K562 (cell line): ENCODE measurements around the gene JUNB. TPM values are rescaled to one million over a fixed set of nuclear protein-coding genes. Genes with fewer than 3 reads are reported as not detected.

Experiments used
- ASH1L ChIP-seq: fragments of 450-650 bp; IDR thresholded peaks from 2 replicates; pipeline ENCODE4 v1.6.1; 2018; ENCODE audit warnings: borderline replicate concordance, mild to moderate bottlenecking, low read depth; ENCODE audit not compliant: partially characterized antibody
- ATF2 ChIP-seq: sonication (generic); formaldehyde crosslinking; IDR thresholded peaks from 2 replicates; pipeline ENCODE4 v1.8.1; 2022; ENCODE audit warnings: missing genetic modification reagents
- COPS2 ChIP-seq: fragments of 450-650 bp; conservative IDR thresholded peaks from 2 replicates; pipeline ENCODE4 v1.6.1; 2016; ENCODE audit warnings: mild to moderate bottlenecking, moderate library complexity
- HDAC6 ChIP-seq: IDR thresholded peaks from 2 replicates; pipeline ENCODE4 v1.6.1; 2012; ENCODE audit warnings: low read depth, mild to moderate bottlenecking, control low read depth, inconsistent platforms, low read length, moderate library complexity
- HDAC8 ChIP-seq: fragments of 450-650 bp; IDR thresholded peaks from 2 replicates; pipeline ENCODE4 v1.6.1; 2016; ENCODE audit warnings: mild to moderate bottlenecking, missing genetic modification characterization, moderate library complexity, missing compliant biosample characterization
- RBM25 ChIP-seq: fragments of 200-400 bp; formaldehyde crosslinking; IDR thresholded peaks from 2 replicates; pipeline ENCODE4 v1.6.1; 2018; ENCODE audit warnings: low read length, low read depth, moderate library complexity; ENCODE audit not compliant: severe bottlenecking
- RFX1 ChIP-seq: fragments of 450-650 bp; IDR thresholded peaks from 2 replicates; pipeline ENCODE4 v1.6.1; 2016; ENCODE audit warnings: mild to moderate bottlenecking, moderate library complexity
- RFX7 ChIP-seq: fragments of 250-450 bp; sonication (Bioruptor Pico); IDR thresholded peaks from 2 replicates; pipeline ENCODE4 v1.5.1; 2021; ENCODE audit warnings: mild to moderate bottlenecking
- SMARCA5 ChIP-seq: fragments of 450-650 bp; IDR thresholded peaks from 2 replicates; pipeline ENCODE4 v1.6.1; 2016
- SRF ChIP-seq, 2 experiments: fragments of 250-450, 450-650 bp in 1 of 2; sonication (Bioruptor Pico) in 1 of 2; sonication (generic) in 1 of 2; formaldehyde crosslinking; IDR thresholded peaks; 2 replicates each; pipeline versions ENCODE4 v1.5.0 to v1.5.1; 2020 to 2022; ENCODE audit warnings: mild to moderate bottlenecking in 1 of 2, missing genetic modification reagents in 1 of 2
- TCF15 ChIP-seq: fragments of 250-450 bp; sonication (Bioruptor Pico); IDR thresholded peaks from 2 replicates; pipeline ENCODE4 v1.8.0; 2022; ENCODE audit warnings: moderate library complexity, mild to moderate bottlenecking, inconsistent platforms
- ZFPM2 ChIP-seq: fragments of 250-450 bp; sonication (Bioruptor Pico); IDR thresholded peaks from 2 replicates; pipeline ENCODE4 v1.5.1; 2022; ENCODE audit warnings: mild to moderate bottlenecking
- ZNF589 ChIP-seq: fragments of 200-800 bp; sonication (Bioruptor generic); IDR thresholded peaks from 2 replicates; pipeline ENCODE4 v1.6.1; 2016; ENCODE audit warnings: low read depth, missing genetic modification characterization, missing compliant biosample characterization
- polyA plus RNA-seq, 8 experiments: library from polyadenylated mRNA; depleted of rRNA in 4 of 8; stranded (reverse) in 5 of 8; unstranded in 3 of 8; fragments of >200 nt; fragmentation: Nextera tagmentation in 2 of 8; fragmentation: Illumina TruSeq in 1 of 8; extraction: Ambion mirVana in 2 of 8; extraction: Trizol in 1 of 8; gene quantifications; 2 replicates each; pipeline versions ENCODE4 v1.2.1 to v1.2.3, GENCODE V29; 2011 to 2014; ENCODE audit warnings: inconsistent platforms in 1 of 8, missing spikeins in 1 of 8
- total RNA-seq, 7 experiments: library from RNA; depleted of rRNA in 6 of 7; stranded (reverse); fragments of >200 nt in 6 of 7; fragmentation: Illumina TruSeq in 2 of 7; extraction: Trizol in 2 of 7; gene quantifications; 2 replicates each; pipeline versions ENCODE4 v1.2.1 to v1.2.3, GENCODE V29; 2011 to 2021; ENCODE audit warnings: low replicate concordance in 1 of 7
- TF ChIP-seq, protein P1 (sequence below), 2 experiments: fragments of 450-650 bp in 1 of 2; sonication (generic) in 1 of 2; formaldehyde crosslinking in 1 of 2; IDR thresholded peaks in 1 of 2; conservative IDR thresholded peaks in 1 of 2; 2 replicates each; pipeline versions ENCODE4 v1.6.1 to v1.8.1; 2016 to 2023; ENCODE audit warnings: mild to moderate bottlenecking in 2 of 2, moderate library complexity in 2 of 2, inconsistent platforms in 1 of 2, missing genetic modification reagents in 1 of 2
- TF ChIP-seq, protein P2 (sequence below), 2 experiments: fragments of 450-650 bp in 1 of 2; IDR thresholded peaks; 2 replicates each; pipeline ENCODE4 v1.6.1; 2011 to 2017; ENCODE audit warnings: low read depth in 2 of 2, antibody characterized with exemption in 1 of 2, borderline replicate concordance in 1 of 2, low read length in 1 of 2, mild to moderate bottlenecking in 1 of 2, mixed read lengths in 1 of 2; ENCODE audit not compliant: control insufficient read depth in 1 of 2
- TF ChIP-seq, protein P3 (sequence below): fragments of 200-800 bp; sonication (Bioruptor generic); IDR thresholded peaks from 2 replicates; pipeline ENCODE4 v1.6.1; 2017; ENCODE audit warnings: missing genetic modification characterization, missing compliant biosample characterization
- TF ChIP-seq, protein P4 (sequence below): IDR thresholded peaks from 2 replicates; pipeline ENCODE4 v1.6.1; 2011; ENCODE audit not compliant: insufficient read length; ENCODE audit errors: extremely low read depth

The JUNB gene
- total and polyA plus RNA-seq, 9 of the 15 experiments (the other 6 are each of a cell fraction or from before 2014, with no cell fraction given) = 0.23 to 88.1 (median 13.1) TPM

- TF ChIP-seq, protein P1, sequence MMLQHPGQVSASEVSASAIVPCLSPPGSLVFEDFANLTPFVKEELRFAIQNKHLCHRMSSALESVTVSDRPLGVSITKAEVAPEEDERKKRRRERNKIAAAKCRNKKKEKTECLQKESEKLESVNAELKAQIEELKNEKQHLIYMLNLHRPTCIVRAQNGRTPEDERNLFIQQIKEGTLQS (IDR thresholded peaks at IDR 0.05) = peak; percentile 80
- TF ChIP-seq, protein P1 (CRISPR knock-in tag; conservative IDR thresholded peaks at IDR 0.05) = 0 out of 2 replicates have a peak, but pooled peaks have one; percentile 42
- TF ChIP-seq ZFPM2 (CRISPR knock-in tag) (no peak), ASH1L (no peak), TCF15 (CRISPR knock-in tag) (no peak), ATF2 (CRISPR knock-in tag) (no peak), SRF (CRISPR knock-in tag; IDR thresholded peaks at IDR 0.05) (no peak; a peak in 1 of 4 replicates), RBM25 (no peak), RFX1 (peak; percentile 98), SMARCA5 (no peak), HDAC8 (no peak), ZNF589 (CRISPR knock-in tag) (no peak), COPS2 (no peak), HDAC6 (no peak), RFX7 (CRISPR knock-in tag) (no peak)
- TF ChIP-seq, protein P2, sequence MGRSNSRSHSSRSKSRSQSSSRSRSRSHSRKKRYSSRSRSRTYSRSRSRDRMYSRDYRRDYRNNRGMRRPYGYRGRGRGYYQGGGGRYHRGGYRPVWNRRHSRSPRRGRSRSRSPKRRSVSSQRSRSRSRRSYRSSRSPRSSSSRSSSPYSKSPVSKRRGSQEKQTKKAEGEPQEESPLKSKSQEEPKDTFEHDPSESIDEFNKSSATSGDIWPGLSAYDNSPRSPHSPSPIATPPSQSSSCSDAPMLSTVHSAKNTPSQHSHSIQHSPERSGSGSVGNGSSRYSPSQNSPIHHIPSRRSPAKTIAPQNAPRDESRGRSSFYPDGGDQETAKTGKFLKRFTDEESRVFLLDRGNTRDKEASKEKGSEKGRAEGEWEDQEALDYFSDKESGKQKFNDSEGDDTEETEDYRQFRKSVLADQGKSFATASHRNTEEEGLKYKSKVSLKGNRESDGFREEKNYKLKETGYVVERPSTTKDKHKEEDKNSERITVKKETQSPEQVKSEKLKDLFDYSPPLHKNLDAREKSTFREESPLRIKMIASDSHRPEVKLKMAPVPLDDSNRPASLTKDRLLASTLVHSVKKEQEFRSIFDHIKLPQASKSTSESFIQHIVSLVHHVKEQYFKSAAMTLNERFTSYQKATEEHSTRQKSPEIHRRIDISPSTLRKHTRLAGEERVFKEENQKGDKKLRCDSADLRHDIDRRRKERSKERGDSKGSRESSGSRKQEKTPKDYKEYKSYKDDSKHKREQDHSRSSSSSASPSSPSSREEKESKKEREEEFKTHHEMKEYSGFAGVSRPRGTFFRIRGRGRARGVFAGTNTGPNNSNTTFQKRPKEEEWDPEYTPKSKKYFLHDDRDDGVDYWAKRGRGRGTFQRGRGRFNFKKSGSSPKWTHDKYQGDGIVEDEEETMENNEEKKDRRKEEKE (IDR thresholded peaks at IDR 0.05; ENCODE audit: borderline replicate concordance in 1 of 2, control insufficient read depth in 1 of 2, low read depth in 2 of 2, low read length in 1 of 2) = peak in 1 of 2 experiments; percentile 67; a peak in 1 of 4 replicates
- TF ChIP-seq, protein P3, sequence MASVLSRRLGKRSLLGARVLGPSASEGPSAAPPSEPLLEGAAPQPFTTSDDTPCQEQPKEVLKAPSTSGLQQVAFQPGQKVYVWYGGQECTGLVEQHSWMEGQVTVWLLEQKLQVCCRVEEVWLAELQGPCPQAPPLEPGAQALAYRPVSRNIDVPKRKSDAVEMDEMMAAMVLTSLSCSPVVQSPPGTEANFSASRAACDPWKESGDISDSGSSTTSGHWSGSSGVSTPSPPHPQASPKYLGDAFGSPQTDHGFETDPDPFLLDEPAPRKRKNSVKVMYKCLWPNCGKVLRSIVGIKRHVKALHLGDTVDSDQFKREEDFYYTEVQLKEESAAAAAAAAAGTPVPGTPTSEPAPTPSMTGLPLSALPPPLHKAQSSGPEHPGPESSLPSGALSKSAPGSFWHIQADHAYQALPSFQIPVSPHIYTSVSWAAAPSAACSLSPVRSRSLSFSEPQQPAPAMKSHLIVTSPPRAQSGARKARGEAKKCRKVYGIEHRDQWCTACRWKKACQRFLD (CRISPR knock-in tag) = no peak
- TF ChIP-seq, protein P4, sequence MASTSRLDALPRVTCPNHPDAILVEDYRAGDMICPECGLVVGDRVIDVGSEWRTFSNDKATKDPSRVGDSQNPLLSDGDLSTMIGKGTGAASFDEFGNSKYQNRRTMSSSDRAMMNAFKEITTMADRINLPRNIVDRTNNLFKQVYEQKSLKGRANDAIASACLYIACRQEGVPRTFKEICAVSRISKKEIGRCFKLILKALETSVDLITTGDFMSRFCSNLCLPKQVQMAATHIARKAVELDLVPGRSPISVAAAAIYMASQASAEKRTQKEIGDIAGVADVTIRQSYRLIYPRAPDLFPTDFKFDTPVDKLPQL = no peak
Observed at GRCh38 chr19:12782424-12783290, 8.6 kb upstream of the JUNB start (continued).
